Esophagus (tissue), 2 donors: ENCODE data around the gene DCAF10. TPM values are rescaled to one million over a fixed set of nuclear protein-coding genes. Genes with fewer than 3 reads are reported as not detected.

Experiments used
- H3K27ac ChIP-seq, 2 donors: one replicate each; pipeline ENCODE4 v1.5.1; 2013; ENCODE audit warnings: low read depth in 2 of 2, mild to moderate bottlenecking in 2 of 2, inconsistent platforms in 1 of 2, low read length in 1 of 2, moderate library complexity in 1 of 2
- H3K27me3 ChIP-seq, 2 donors: one replicate each; pipeline ENCODE4 v1.6.1; 2013; ENCODE audit warnings: low read length in 2 of 2, control low read depth in 1 of 2, mild to moderate bottlenecking in 1 of 2; ENCODE audit not compliant: insufficient read depth in 2 of 2, control insufficient read depth in 1 of 2
- H3K36me3 ChIP-seq, 2 donors: one replicate each; pipeline ENCODE4 v1.6.1; 2013; ENCODE audit warnings: low read length in 1 of 2; ENCODE audit not compliant: control insufficient read depth in 2 of 2, insufficient read depth in 2 of 2
- H3K4me1 ChIP-seq, 2 donors: one replicate each; pipeline ENCODE4 v1.6.1; 2013; ENCODE audit warnings: low read length in 1 of 2; ENCODE audit not compliant: control insufficient read depth in 2 of 2, insufficient read depth in 2 of 2
- H3K4me3 ChIP-seq, 2 donors: one replicate each; pipeline ENCODE4 v1.5.1; 2013; ENCODE audit warnings: low read length in 2 of 2, mild to moderate bottlenecking in 2 of 2, low read depth in 1 of 2, moderate library complexity in 1 of 2
- H3K9me3 ChIP-seq, 2 donors: one replicate each; pipeline ENCODE4 v1.6.1; 2013; ENCODE audit warnings: mild to moderate bottlenecking in 2 of 2, low read depth in 1 of 2, low read length in 1 of 2, moderate library complexity in 1 of 2; ENCODE audit not compliant: control insufficient read depth in 2 of 2, insufficient read depth in 1 of 2
- WGBS, 2 donors: extraction: QIAGEN DNeasy Blood & Tissue Kit; methylation state at CpG; one replicate each; pipeline ENCODE4 v1.1.7; 2013; 5-methylcytosine and 5-hydroxymethylcytosine counted together
- polyA plus RNA-seq, 2 donors: library from polyadenylated mRNA; stranded (reverse); fragments of 200-250 nt; gene quantifications; one replicate each; pipeline ENCODE4 v1.2.3, GENCODE V29; 2013
- donor health status: healthy with polysubstance abuse.
- donor health status: Bipolar disorder and iron deficiency.

DCAF10 gene
- polyA plus RNA-seq, 2 donors, result 6.1 to 8.0 TPM

- no peak overlapping the region for H3K4me3 ChIP-seq
- H3K9me3 ChIP-seq, result no peaks in the 10 kb centered on the region
- no peaks in the 10 kb centered on the region for H3K4me1 ChIP-seq
- H3K27ac ChIP-seq, result no peak overlapping the region
- WGBS, 2 donors, result 94 to 96% methylated on average over 2 of the region's 2 CpGs
- H3K36me3 ChIP-seq, result peaks cover 0 to 3% of the 10 kb centered on the region in 2 donors
- no peaks in the 10 kb centered on the region for H3K27me3 ChIP-seq
These were observed 51.6 kb downstream of the DCAF10 start for GRCh38 chr9:37852222-37852621.

GRCh38 chr9:37856551-37856950 is 56.0 kb downstream of the DCAF10 start:
- WGBS, 2 donors, result 95 to 98% methylated on average over 1 of the region's 1 CpG
- Histone ChIP-seq H3K9me3 (no peaks in the 10 kb centered on the region), H3K4me3 (no peak overlapping the region), H3K36me3 (peaks cover 10 to 11% of the 10 kb centered on the region in 2 donors), H3K4me1 (no peaks in the 10 kb centered on the region), H3K27me3 (no peaks in the 10 kb centered on the region), H3K27ac (no peak overlapping the region)

- 94 to 95% methylated on average over 1 of the region's 1 CpG for WGBS, 2 donors
- H3K27me3 ChIP-seq, result no peaks in the 10 kb centered on the region
- H3K9me3 ChIP-seq, result no peaks in the 10 kb centered on the region
- H3K36me3 ChIP-seq, result peaks cover 11 to 12% of the 10 kb centered on the region in 2 donors
- no peak overlapping the region for H3K4me3 ChIP-seq
- H3K27ac ChIP-seq, result no peak overlapping the region
- no peaks in the 10 kb centered on the region for H3K4me1 ChIP-seq
These were observed 58.4 kb downstream of the DCAF10 start for GRCh38 chr9:37859043-37859442.

DNA sequence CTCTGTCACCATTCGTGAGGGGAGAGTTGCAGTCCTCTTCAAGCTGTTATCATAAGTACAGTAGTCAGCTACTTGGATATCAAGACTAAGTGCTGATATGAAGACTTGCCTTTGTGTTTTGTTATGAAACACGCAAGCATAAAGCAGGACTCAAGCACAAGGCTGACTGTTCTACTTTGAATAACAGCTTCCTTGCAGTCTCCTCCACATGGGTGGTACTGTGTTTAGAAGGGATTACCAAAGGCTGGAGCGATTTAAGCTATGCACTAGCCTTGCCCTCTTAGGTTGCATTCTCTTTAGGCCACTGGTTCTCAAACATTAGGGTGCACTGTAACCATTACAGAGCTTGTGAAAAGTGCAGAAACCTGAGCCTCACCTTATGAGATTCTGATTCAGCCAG is 61.9 kb downstream of the DCAF10 start:
- Histone ChIP-seq H3K4me1 (no peaks in the 10 kb centered on the region), H3K27me3 (no peaks in the 10 kb centered on the region), H3K4me3 (no peak overlapping the region), H3K27ac (no peak overlapping the region), H3K9me3 (no peaks in the 10 kb centered on the region), H3K36me3 (peaks cover 9 to 11% of the 10 kb centered on the region in 2 donors)
- WGBS, 2 donors, result 86 to 94% methylated on average over 3 of the region's 3 CpGs

DNA sequence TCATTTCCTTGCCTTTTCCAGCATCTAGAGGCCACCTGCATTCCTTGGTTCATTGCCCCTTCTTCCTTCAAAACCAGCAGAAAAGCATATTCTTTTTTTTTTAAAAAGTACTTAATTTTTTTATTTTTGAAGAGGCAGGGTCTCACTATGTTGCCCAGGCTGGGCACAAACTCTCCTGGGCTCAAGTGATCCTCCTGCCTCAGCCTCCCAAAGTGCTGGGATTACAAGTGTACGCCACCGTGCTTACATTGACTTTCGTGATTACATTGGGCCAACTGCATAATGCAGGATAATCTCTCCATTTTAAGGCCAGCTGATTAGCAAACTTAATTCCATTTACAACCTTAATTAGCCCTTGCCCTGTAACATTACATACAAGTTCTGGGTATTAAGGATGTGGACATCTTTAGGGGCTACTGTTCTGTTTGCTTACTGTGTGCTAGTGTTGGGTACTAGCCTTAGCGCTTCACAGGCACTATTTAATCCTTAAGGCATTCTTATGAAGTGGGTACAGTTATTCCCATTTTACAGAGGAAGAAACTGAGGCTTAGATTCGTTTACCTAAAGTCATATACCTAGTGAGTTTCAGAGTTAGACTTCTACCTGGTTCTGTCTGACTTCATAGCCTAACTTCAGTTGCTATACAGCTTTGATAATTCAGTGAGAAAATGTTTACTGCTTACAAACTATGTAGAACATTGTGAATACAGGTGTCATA is 69.6 kb downstream of the DCAF10 start:
- H3K9me3 ChIP-seq, result no peaks in the 10 kb centered on the region
- 95 to 96% methylated on average over 5 of the region's 5 CpGs for WGBS, 2 donors
- no peaks in the 10 kb centered on the region for H3K27me3 ChIP-seq
- H3K4me1 ChIP-seq, result no peaks in the 10 kb centered on the region
- no peak overlapping the region for H3K27ac ChIP-seq
- peaks cover 0 to 3% of the 10 kb centered on the region in 2 donors for H3K36me3 ChIP-seq
- no peak overlapping the region for H3K4me3 ChIP-seq

- Histone ChIP-seq H3K27me3 (no peaks in the 10 kb centered on the region), H3K9me3 (no peaks in the 10 kb centered on the region), H3K27ac (no peak overlapping the region), H3K36me3 (peaks cover 0 to 3% of the 10 kb centered on the region in 2 donors), H3K4me3 (no peak overlapping the region), H3K4me1 (no peaks in the 10 kb centered on the region)
- WGBS, 2 donors, result 78 to 79% methylated on average over 5 of the region's 5 CpGs
These were observed 70.2 kb downstream of the DCAF10 start for GRCh38 chr9:37870799-37871176.

GRCh38 chr9:37873955-37874354 is 73.4 kb downstream of the DCAF10 start:
- Histone ChIP-seq H3K4me3 (no peak overlapping the region), H3K9me3 (peaks cover 0 to 2% of the 10 kb centered on the region in 2 donors), H3K36me3 (no peaks in the 10 kb centered on the region), H3K4me1 (no peaks in the 10 kb centered on the region), H3K27me3 (no peaks in the 10 kb centered on the region), H3K27ac (no peak overlapping the region)
- 91 to 100% methylated on average over 2 of the region's 2 CpGs for WGBS, 2 donors

DNA sequence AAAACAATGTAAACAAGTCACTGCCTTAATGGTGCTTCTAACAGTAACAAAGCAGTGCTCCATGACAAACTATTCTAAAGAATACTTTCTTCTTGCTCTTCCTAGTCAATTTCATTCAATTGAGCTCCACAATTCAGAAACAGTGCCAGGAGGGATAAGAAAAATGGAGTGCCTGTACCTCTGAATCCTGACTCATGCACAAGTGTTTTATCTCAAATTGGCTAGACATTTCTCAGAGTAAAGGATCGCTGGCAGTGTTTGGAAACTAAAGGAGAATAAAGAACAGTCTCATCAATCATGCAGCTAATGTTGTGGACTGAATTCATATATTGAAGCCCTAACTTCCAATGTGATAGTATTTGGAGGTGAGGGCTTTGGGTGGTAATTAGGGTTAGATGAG is 75.8 kb downstream of the DCAF10 start:
- Histone ChIP-seq H3K36me3 (peaks cover 0 to 2% of the 10 kb centered on the region in 2 donors), H3K27ac (no peak overlapping the region), H3K9me3 (peaks cover 0 to 2% of the 10 kb centered on the region in 2 donors), H3K27me3 (no peaks in the 10 kb centered on the region), H3K4me1 (no peaks in the 10 kb centered on the region), H3K4me3 (no peak overlapping the region)
- WGBS, 2 donors, result 53 to 65% methylated on average over 1 of the region's 1 CpG

- 92 to 94% methylated on average over 2 of the region's 2 CpGs for WGBS, 2 donors
- Histone ChIP-seq H3K4me1 (no peaks in the 10 kb centered on the region), H3K36me3 (peaks cover 0 to 2% of the 10 kb centered on the region in 2 donors), H3K4me3 (no peak overlapping the region), H3K9me3 (peaks cover 0 to 2% of the 10 kb centered on the region in 2 donors), H3K27ac (no peak overlapping the region), H3K27me3 (no peaks in the 10 kb centered on the region)
These were observed 80.4 kb downstream of the DCAF10 start for GRCh38 chr9:37880916-37881479.
